DMS79 treated with DMSO at 0.1 percent for 48 hours (cell line): ENCODE measurements around the gene PHF2.

Experiments used
- DNase-seq: peaks from one replicate; lab custom pipeline; 2025; lab: John Stamatoyannopoulos, UW

Gene PHF2

GRCh38 chr9:93587284-93587650 is 10.9 kb downstream of the PHF2 start:
- DNase-seq: no peak

DNA sequence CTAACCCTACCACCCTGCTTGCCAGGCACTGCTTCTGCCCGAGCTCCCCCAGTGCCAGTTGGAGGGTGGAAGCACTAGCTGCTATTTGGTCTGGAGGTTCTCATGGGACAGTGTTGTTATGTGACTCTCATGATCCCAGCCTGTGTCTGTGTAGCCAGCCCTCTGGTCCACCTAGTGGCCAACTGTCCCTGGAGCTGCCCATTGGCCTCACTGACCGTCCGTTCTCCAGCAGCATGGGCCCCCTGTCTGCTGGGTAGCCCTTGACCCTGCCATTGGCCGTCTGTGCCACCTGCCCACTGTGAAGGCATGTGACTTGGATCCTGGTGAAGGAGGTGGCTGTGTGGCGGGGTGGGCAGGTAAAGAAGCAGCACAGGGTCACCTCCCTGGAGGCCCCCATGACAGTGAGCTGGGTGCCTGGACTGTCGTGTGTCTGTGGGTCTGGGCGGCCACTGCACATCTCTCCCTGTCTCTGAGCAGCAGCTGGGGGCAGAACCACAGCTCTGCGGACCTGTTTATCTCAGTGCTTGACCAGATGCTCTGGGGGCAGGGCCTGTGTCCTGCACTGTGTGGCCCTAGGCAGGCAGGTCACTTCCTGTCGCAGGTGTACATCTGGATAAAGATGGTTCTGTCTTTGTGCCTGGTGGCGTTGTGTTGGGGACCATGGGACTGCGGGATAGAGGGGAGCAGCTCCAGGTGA is 11.4 kb downstream of the PHF2 start:
- DNase-seq: no peak

DNA sequence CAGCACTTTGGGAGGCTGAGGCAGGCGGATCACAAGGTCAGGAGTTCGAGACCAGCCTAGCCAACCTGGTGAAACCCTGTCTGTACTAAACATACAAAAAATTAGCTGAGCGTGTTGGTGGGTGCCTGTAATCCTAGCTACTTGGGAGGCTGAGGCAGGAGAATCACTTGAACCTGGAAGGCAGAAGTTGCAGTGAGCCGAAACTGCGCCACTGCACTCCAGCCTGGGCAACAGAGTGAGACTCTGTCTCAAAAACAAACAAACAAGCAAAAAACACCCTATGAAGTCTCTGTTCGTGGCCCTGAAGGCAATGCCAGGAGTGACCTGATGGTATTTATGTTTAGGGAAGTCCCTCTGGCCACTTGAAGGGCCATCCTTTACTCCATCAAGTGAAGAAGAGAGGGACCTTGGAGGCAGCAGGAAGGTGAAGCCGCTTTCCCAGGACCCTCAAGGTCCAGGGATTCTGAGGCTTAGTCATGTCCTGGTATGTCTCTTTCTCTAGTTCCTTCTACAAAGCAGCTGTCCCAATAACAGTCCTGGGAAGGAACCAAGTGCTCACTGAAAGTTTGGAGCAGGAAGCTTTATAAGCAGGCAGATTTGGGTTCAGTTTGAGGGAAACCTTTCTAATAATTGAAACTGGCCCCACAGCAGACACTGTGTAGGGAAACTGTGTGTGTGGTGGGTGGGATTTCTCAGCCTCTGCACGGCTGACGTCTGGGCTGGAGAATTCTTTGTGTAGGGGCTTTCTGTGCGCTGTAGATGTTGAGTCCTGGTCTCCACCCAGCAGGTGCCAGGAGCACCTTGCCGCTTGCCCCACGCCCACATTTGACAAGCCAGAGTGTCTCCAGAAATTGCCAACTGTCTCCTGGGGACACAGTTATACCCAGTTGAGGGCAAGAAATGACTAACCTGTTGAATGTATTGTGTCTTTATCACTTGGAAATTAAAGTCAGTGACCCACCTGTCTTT is 12.5 kb downstream of the PHF2 start:
- DNase-seq: no peak

DNA sequence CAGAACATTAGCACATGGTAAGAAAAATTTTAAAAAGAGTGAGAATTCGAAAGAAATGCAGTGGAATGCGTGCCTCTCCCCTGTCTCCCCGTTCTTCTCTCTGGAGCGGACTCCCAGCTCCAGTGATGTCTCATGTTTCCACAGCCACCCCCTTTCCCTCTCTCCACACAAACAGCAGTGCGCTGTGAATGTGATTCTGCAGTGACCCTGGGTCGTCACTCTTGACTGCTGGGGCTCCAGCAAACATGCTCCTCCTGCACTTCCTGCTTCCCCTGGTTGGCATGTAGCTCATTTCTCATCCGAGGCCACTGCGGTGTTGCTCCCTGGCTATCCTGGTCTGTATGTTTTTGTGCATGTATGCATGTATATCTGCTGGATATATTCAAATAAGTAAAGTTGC is 13.3 kb downstream of the PHF2 start:
- DNase-seq: no peak

- no peak for DNase-seq
These were observed 14.3 kb downstream of the PHF2 start for GRCh38 chr9:93590609-93591234.

DNA sequence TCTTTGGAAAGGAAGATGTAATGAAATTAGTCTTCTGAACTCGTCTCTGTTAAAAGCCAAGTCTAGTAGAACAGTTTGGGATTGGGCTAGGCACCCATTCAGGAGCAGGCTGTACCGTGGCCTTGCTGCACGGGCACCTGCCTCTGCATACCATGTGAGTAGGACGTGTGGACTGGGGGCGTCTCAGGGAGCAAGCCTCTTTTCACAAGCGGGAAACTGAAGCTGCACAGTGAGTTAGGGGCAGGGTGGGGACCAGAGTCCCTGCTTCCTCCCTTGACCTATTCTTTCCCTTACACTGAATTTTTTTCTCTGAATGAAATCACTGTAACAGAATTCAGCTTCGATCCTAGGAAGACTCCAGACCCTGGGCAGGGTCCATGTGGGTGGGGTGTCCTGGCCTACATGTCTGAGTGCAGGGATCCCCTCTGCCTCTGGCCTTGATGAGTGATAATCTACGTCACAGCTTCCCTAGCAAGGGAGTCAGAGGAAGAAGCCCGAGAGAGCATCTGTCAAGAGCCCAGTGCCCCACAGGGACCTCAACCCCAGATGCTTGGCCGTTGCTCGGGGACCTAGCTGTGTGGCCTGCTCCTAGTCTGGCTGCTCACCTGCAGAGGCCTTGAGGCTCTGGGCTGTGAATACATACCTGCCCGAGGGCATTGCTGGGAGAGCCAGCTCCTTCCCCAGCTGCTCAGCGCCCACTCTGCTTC is 15.1 kb downstream of the PHF2 start:
- no peak for DNase-seq

DNA sequence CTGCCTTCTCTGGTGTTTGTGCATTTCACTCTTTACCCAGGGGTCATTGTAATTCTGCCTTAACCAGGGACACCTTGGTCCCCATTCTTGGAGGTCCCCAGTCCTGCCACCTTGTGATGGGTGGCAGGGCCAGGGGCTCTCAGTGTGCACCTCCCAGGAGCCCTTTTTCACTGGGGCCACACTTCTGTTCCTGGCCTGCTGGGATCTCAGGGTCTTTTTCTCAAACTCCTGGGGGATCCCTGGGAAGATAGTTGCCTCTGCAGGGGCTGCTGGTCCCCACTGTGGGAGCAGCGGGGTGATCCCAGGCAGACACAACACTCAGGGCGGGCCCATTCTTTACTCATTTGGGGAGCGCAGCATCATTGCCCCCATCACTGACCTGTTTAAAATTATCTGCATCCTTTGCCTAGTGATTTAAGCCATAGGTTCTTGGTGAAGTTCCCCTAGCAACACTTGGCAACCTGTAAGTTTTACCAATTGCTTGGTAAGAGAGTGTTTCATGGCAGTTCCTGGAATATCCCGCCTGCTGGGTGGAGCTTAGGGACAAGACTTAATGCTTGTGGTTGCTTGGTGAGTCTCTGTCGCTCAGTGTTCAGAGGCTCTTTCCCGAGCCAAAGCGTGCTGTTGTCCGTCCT is 15.7 kb downstream of the PHF2 start:
- DNase-seq: no peak

GRCh38 chr9:93592643-93593021 is 16.2 kb downstream of the PHF2 start:
- no peak for DNase-seq

DNA sequence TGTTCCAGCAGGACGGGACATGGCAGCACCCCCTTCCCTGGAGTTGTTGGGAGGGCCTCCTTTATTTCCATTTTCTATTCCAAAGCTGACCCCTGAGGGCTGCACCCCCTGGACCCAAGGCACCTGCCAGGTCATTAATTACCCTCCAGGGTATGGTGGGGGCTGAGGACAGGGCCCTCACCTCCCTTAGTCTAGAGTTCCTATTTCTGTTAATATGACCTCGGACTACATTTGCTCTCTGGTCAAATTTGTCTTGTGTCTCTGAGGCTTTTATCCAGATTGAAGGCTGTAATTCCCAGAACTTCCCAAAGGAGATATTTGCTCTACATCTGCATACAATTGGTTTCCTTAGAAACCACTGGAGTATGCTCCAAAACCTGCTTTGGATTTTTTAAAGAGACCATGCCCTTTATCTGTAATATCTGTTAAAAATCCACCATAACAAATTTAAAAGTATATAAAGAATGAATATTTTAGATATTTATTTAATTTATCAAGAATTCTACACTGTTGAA is 16.8 kb downstream of the PHF2 start:
- no peak for DNase-seq

- DNase-seq: no peak
These were observed 17.8 kb downstream of the PHF2 start for GRCh38 chr9:93594041-93594756.

GRCh38 chr9:93595461-93595860 is 19.1 kb downstream of the PHF2 start:
- no peak for DNase-seq

DNA sequence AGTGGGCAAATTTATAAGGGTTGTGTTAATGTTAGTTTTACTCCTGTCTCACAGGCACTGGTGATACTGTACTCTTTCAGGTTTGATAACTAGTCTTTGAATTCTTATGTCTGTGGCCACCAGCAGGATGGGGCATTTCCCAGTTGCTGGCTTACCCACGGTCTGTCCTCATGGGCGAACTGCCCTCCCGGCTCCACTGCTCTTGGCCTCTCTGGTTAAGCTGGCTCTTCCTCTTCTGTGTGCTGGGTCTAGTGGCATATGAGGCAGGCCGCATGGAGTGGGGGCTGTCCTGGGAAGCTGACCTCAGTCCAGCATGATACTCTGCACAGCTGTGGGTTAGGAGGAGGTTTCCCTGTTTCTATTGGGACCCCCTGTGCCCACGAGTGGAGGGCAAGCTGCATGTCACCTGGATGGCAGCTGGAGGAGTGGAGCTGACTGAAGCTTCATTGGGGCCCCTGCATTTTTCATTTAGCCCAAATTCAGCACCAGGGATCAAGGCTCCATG is 19.5 kb downstream of the PHF2 start:
- DNase-seq: no peak

- no peak for DNase-seq
These were observed 20.0 kb downstream of the PHF2 start for GRCh38 chr9:93596399-93596798.

DNA sequence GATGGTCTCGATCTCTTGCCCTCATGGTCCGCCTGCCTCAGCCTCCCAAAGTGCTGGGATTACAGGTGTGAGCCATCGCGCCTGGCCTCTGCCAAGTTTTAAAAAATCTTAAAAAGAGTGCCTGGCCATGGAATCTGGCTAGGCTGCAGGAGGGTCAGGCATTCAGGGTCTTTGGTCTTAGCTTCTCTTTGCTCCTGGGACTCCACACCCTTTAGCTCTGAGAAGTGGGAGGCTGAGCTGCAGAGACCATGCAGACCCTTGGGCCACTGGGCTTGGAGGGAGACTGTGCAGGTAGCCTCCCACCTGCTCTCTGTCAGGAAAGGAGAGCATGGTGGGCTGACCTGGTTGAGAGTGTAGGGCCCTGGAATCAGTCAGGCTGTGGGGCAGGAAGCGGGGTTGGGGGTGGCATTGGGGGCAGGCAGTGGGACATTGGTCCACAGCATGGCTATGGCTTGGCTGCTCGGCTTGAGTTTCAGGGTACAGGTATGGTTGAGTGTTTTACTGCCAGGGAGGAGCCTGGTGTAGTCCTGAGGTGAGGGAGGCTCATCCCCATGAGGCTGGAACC is 20.8 kb downstream of the PHF2 start:
- no peak for DNase-seq

- DNase-seq: no peak
These were observed 21.7 kb downstream of the PHF2 start for GRCh38 chr9:93597871-93598646.

GRCh38 chr9:93598647-93599241 is 22.4 kb downstream of the PHF2 start:
- no peak for DNase-seq

GRCh38 chr9:93599571-93600403 is 23.4 kb downstream of the PHF2 start:
- DNase-seq: no peak

DNA sequence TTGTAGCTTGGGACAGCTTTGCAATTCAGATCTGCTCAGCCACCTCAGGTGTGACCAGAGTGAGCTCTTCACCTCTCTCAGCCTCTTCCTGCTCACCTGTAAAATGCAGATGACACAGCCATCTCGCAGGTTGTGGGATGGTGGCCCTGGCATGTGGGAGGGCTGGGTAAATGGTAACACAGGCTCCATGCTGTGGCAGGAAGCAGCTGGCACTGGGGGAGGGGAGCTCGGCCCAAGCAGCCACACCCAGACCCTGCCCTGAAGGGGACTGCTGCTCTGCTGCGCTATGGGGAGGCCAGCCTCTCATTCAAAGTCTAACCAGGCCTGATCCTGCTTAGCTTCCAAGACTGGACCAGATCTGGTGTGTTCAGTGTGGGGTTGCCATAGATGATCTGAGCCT is 24.1 kb downstream of the PHF2 start:
- DNase-seq: no peak
